PFSK-1 (cell line): ENCODE data around the gene SIVA1.

ENCODE experiments used
- FOXP2 ChIP-seq: optimal IDR thresholded peaks from 2 replicates; pipeline ENCODE3; 2011; ENCODE audit warnings: borderline replicate concordance, control low read depth, inconsistent platforms; ENCODE audit not compliant: insufficient read depth; ENCODE audit errors: extremely low read length, extremely low read depth
- POLR2AphosphoS5 ChIP-seq: IDR thresholded peaks from 2 replicates; pipeline ENCODE4 v1.6.1; 2012; ENCODE audit warnings: low read depth, mild to moderate bottlenecking, control low read depth, low read length, moderate library complexity
- SIN3A ChIP-seq: IDR thresholded peaks from 2 replicates; pipeline ENCODE4 v1.6.1; 2012; ENCODE audit warnings: mild to moderate bottlenecking, low read length, moderate library complexity, borderline replicate concordance; ENCODE audit not compliant: insufficient read depth
- TAF1 ChIP-seq: IDR thresholded peaks from 2 replicates; pipeline ENCODE4 v1.6.1; 2012; ENCODE audit warnings: low read length, control low read depth, borderline replicate concordance; ENCODE audit not compliant: insufficient read depth
- TF ChIP-seq, protein P1 (sequence below), 2 experiments: IDR thresholded peaks; 2 replicates each; pipeline versions ENCODE4 v1.6.1 to v1.8.0; 2011 to 2012; ENCODE audit warnings: low read depth in 2 of 2, low read length in 2 of 2, control low read depth in 1 of 2, inconsistent platforms in 1 of 2, mild to moderate bottlenecking in 1 of 2, moderate library complexity in 1 of 2; ENCODE audit not compliant: insufficient read depth in 1 of 2

SIVA1 gene

DNA sequence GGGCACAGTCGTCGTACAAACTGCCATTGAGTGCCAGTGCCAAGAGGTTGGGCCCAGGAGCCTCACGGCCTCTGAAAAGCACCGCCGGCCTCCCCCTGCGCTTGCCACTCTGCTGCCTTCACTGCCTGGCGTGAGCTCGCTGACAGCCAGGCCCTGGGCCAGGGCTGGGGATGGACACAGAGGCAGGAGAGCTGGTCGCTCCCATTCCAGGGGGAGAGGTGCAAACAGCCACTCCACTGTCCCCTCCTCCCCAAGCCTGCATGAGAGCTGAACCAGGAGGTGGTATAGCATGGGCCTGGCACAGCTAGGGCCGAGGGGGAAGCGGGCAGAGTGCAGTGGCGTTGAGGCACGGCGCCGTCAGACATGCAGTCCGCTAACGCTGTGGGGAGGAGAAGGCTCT, 24.3 kb upstream of the SIVA1 start:
- no peak for TF ChIP-seq FOXP2
- no peak for TF ChIP-seq SIN3A
- no peak for TF ChIP-seq POLR2AphosphoS5
- TF ChIP-seq, protein P1, sequence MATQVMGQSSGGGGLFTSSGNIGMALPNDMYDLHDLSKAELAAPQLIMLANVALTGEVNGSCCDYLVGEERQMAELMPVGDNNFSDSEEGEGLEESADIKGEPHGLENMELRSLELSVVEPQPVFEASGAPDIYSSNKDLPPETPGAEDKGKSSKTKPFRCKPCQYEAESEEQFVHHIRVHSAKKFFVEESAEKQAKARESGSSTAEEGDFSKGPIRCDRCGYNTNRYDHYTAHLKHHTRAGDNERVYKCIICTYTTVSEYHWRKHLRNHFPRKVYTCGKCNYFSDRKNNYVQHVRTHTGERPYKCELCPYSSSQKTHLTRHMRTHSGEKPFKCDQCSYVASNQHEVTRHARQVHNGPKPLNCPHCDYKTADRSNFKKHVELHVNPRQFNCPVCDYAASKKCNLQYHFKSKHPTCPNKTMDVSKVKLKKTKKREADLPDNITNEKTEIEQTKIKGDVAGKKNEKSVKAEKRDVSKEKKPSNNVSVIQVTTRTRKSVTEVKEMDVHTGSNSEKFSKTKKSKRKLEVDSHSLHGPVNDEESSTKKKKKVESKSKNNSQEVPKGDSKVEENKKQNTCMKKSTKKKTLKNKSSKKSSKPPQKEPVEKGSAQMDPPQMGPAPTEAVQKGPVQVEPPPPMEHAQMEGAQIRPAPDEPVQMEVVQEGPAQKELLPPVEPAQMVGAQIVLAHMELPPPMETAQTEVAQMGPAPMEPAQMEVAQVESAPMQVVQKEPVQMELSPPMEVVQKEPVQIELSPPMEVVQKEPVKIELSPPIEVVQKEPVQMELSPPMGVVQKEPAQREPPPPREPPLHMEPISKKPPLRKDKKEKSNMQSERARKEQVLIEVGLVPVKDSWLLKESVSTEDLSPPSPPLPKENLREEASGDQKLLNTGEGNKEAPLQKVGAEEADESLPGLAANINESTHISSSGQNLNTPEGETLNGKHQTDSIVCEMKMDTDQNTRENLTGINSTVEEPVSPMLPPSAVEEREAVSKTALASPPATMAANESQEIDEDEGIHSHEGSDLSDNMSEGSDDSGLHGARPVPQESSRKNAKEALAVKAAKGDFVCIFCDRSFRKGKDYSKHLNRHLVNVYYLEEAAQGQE (IDR thresholded peaks at IDR 0.05; ENCODE audit: insufficient read depth in 1 of 2, low read depth in 2 of 2, low read length in 2 of 2) = no peak
- TF ChIP-seq TAF1 = no peak

DNA sequence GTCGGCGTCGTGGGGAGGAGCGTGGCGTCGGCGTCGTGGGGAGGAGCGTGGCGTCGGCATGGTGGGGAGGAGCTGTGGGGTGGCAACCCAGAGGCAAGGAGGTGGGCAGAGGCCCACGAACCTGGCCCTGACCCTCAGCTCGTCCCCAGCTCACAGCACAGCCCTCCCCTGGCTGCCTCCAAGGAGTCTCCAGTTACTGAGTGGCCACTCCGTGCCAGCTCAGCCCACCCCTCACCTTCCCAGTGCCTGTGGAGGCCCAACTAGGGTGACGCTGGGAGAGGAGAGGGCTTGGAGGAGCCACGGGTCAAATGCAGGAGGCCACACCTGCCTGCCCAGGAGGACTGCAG, 23.1 kb upstream of the SIVA1 start:
- TF ChIP-seq POLR2AphosphoS5 (no peak), SIN3A (no peak), TAF1 (no peak), FOXP2 (no peak)
- TF ChIP-seq, protein P1 (IDR thresholded peaks at IDR 0.05; ENCODE audit: insufficient read depth in 1 of 2, low read depth in 2 of 2, low read length in 2 of 2) = no peak

DNA sequence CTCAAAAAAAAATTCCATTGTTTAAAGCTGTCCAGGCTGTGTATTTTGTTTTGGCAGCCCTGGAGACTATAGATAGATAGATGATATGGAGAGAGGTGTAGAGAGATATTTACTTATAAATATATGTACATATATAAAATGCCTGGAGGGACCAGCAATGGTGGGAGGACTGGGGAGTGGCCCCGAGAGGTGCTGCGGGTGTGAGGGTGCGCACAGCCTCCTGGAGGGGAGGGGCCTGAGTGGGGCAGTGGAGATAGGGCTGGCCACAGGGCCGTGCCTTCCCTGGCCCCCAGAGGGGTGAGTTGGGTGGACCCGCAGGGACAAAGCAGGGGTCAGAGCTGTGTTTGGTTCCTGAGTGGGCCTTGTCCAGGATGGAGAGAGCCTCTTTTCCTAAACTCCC, 22.5 kb upstream of the SIVA1 start:
- no peak for TF ChIP-seq FOXP2
- no peak for TF ChIP-seq TAF1
- TF ChIP-seq, protein P1 (IDR thresholded peaks at IDR 0.05; ENCODE audit: insufficient read depth in 1 of 2, low read depth in 2 of 2, low read length in 2 of 2) = no peak
- no peak for TF ChIP-seq POLR2AphosphoS5

DNA sequence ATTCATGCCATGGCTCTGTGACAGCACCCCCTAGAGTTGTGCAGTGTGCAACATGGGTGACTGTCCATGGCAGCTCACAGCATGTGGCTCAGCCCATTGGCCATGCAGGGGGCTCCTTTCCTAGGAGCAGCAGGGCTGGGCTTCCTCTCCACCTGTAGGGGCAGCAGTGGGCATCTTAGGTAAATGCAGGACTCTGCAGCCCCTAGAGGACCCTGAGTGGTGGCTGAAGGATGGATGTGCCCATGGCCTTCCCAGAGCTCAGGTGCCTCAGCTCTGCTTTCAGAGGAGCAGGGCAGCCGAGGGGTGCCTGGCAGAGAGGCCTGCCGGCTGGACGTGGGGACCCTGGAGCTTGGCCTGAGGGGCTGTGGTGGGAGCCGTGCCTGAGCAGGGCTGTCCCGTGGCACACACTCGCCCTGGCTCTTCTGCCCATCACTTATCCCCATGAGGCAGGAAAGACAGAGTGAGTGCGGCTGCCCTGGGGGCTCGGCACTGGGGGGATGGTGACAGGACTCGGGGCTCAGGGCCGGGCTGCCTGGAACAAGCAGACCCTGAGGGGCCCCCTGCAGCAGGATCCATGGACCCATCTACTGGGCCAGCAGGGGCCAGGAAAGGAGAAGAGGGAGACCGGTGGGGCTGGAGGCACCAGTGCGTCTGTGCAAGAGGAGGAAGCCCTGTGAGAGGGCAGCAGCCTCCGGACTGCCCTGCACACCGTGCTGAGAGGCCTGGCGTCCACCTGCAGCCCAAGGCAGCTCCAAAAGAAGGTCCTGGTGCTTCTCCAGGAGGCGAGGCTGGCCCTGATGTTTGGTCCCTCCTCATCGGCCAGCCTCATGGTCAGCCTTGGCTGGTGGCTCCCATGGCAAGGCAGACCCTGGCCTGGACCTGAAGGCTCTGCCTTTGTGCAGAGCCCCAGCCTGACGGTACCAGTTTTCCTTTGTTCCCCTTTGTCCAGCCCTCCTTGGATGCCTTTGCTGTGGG, 21.3 kb upstream of the SIVA1 start:
- no peak for TF ChIP-seq POLR2AphosphoS5
- TF ChIP-seq SIN3A = no peak
- no peak for TF ChIP-seq TAF1
- TF ChIP-seq, protein P1 (IDR thresholded peaks at IDR 0.05; ENCODE audit: insufficient read depth in 1 of 2, low read depth in 2 of 2, low read length in 2 of 2) = no peak
- TF ChIP-seq FOXP2 = no peak
